HCT116 (cell line): ENCODE measurements around the gene WDR37.

ENCODE experiments used
- CTCF ChIP-seq, 3 experiments: fragments of 200-600 bp in 1 of 3; sonication (generic) in 1 of 3; IDR thresholded peaks in 2 of 3; conservative IDR thresholded peaks in 1 of 3; 2 replicates each; pipeline ENCODE4 v1.5.1; 2012 to 2017; ENCODE audit warnings: low read depth in 2 of 3, low read length in 2 of 3, antibody characterized with exemption in 1 of 3, borderline replicate concordance in 1 of 3, control low read depth in 1 of 3, mild to moderate bottlenecking in 1 of 3, mixed read lengths in 1 of 3, mixed run types in 1 of 3, moderate library complexity in 1 of 3; ENCODE audit not compliant: insufficient read depth in 1 of 3
- ELF1 ChIP-seq: IDR thresholded peaks from 2 replicates; pipeline ENCODE4 v1.6.1; 2012; ENCODE audit warnings: low read depth, borderline replicate concordance
- EZH2 ChIP-seq: fragments of 200-600 bp; sonication (generic); IDR thresholded peaks from 2 replicates; pipeline ENCODE4 v1.6.1; 2017; ENCODE audit warnings: antibody characterized with exemption, mixed run types
- MAX ChIP-seq: IDR thresholded peaks from 2 replicates; pipeline ENCODE4 v1.6.1; 2012
- POLR2A ChIP-seq: IDR thresholded peaks from 2 replicates; pipeline ENCODE4 v1.7.0; 2011; ENCODE audit warnings: borderline replicate concordance; ENCODE audit not compliant: insufficient read depth, insufficient read length; ENCODE audit errors: extremely low read depth
- POLR2AphosphoS5 ChIP-seq: IDR thresholded peaks from 2 replicates; pipeline ENCODE4 v1.6.1; 2011; ENCODE audit warnings: mild to moderate bottlenecking, low read depth, low read length, moderate library complexity
- REST ChIP-seq: IDR thresholded peaks from 2 replicates; pipeline ENCODE4 v1.6.1; 2012; ENCODE audit warnings: low read depth
- ZBTB33 ChIP-seq: IDR thresholded peaks from 2 replicates; pipeline ENCODE4 v1.6.1; 2011; ENCODE audit warnings: mild to moderate bottlenecking, low read length, moderate library complexity; ENCODE audit not compliant: insufficient replicate concordance; ENCODE audit errors: extremely low read depth
- ZFX ChIP-seq: fragments of 450-650 bp; IDR thresholded peaks from 2 replicates; pipeline ENCODE4 v1.6.1; 2017

GRCh38 chr10:1137499-1138163, 81.4 kb downstream of the WDR37 start:
- no peak for TF ChIP-seq CTCF (IDR thresholded peaks at IDR 0.05 in 2 of 3, conservative IDR thresholded peaks at IDR 0.05 in 1 of 3; ENCODE audit: borderline replicate concordance in 1 of 3, insufficient read depth in 1 of 3, low read depth in 2 of 3, low read length in 2 of 3)
- TF ChIP-seq ZBTB33: no peak
- TF ChIP-seq ZFX: no peak
- no peak for TF ChIP-seq EZH2
- no peak for TF ChIP-seq MAX
- TF ChIP-seq POLR2AphosphoS5: no peak
- no peak for TF ChIP-seq POLR2A
- no peak for TF ChIP-seq REST
- TF ChIP-seq ELF1: no peak
